A673 (cell line): ENCODE results near the gene KCND1. TPM values are rescaled to one million over a fixed set of nuclear protein-coding genes. Genes with fewer than 3 reads are reported as not detected.

Experiments used
- BruUV-seq: library from RNA; stranded (reverse); fragments of 400-500 nt; replicated peaks from 2 replicates; lab custom pipeline; 2021; lab: Mats Ljungman, UMichigan
- CTCF ChIA-PET: fragments of 300-600 bp; sonication (Branson Sonifier 250); formaldehyde crosslinking; loops from one replicate; lab custom pipeline; 2022; ENCODE audit warnings: antibody characterized with exemption; lab: Charles Lee
- POLR2A ChIA-PET: fragments of 300-600 bp; sonication (Branson Sonifier 250); formaldehyde crosslinking; loops from one replicate; lab custom pipeline; 2022; ENCODE audit warnings: antibody characterized with exemption; ENCODE audit not compliant: low non-redundant PET; lab: Charles Lee
- DNase-seq: peaks from one replicate; pipeline ENCODE4 v3.0.0-alpha.2; 2015; ENCODE audit warnings: low spot score
- H3K27ac ChIP-seq: fragments of 200-600 bp; sonication (generic); 2 replicates; pipeline ENCODE4 v1.5.1; 2016; ENCODE audit warnings: mixed run types, low read depth, mild to moderate bottlenecking, mixed read lengths, antibody characterized with exemption, low read length; ENCODE audit not compliant: poor library complexity, severe bottlenecking
- H3K27me3 ChIP-seq: fragments of 200-600 bp; sonication (generic); replicated peaks from 2 replicates; pipeline ENCODE4 v1.6.1; 2017; ENCODE audit warnings: mixed run types, low read depth, mild to moderate bottlenecking, mixed read lengths, antibody characterized with exemption, low read length; ENCODE audit not compliant: insufficient read depth, poor library complexity
- H3K36me3 ChIP-seq: fragments of 200-600 bp; sonication (generic); 2 replicates; pipeline ENCODE4 v1.6.1; 2016; ENCODE audit warnings: mixed run types, mild to moderate bottlenecking, mixed read lengths, antibody characterized with exemption, low read length; ENCODE audit not compliant: insufficient read depth, poor library complexity, severe bottlenecking
- H3K4me1 ChIP-seq: fragments of 200-600 bp; sonication (generic); 2 replicates; pipeline ENCODE4 v1.6.1; 2017; ENCODE audit warnings: mixed run types, mild to moderate bottlenecking, mixed read lengths, antibody characterized with exemption, low read length; ENCODE audit not compliant: insufficient read depth, poor library complexity, severe bottlenecking
- H3K4me3 ChIP-seq: fragments of 200-600 bp; sonication (generic); 2 replicates; pipeline ENCODE4 v1.5.1; 2016; ENCODE audit warnings: low read depth, mixed run types, mild to moderate bottlenecking, mixed read lengths, low read length; ENCODE audit not compliant: poor library complexity, severe bottlenecking
- H3K9me3 ChIP-seq: fragments of 200-600 bp; sonication (generic); 2 replicates; pipeline ENCODE4 v1.6.1; 2016; ENCODE audit warnings: mixed run types, low read depth, mild to moderate bottlenecking, mixed read lengths, antibody characterized with exemption, low read length; ENCODE audit not compliant: poor library complexity, severe bottlenecking
- CTCF ChIP-seq: fragments of 300-800, 200-600 bp; sonication (generic); conservative IDR thresholded peaks from 2 replicates; pipeline ENCODE4 v1.5.1; 2017; ENCODE audit warnings: low read depth, mild to moderate bottlenecking, antibody characterized with exemption, low read length, moderate library complexity, mixed read lengths
- EZH2 ChIP-seq: fragments of 200-600 bp; sonication (generic); IDR thresholded peaks from 2 replicates; pipeline ENCODE4 v1.6.1; 2017; ENCODE audit warnings: borderline replicate concordance, low read depth, mild to moderate bottlenecking, mixed read lengths, antibody characterized with exemption, low read length; ENCODE audit not compliant: poor library complexity, severe bottlenecking
- intact Hi-C: fragments of 100-400 bp; cut with micrococcal nuclease; formaldehyde crosslinking; loops from one replicate; pipeline ENCODE4 v1.10.0; 2022; ENCODE audit not compliant: unreplicated experiment
- total RNA-seq: library from RNA; stranded (reverse); gene quantifications from 2 replicates; pipeline ENCODE4 v1.2.3, GENCODE V29; 2021

Gene KCND1
- total RNA-seq, 1 experiment from 2014 or later = 4.3 TPM

- BruUV-seq = no TSS peak
- ChIA-PET CTCF (no interaction called here), POLR2A (no interaction called here)
- no peaks in the 10 kb centered on the region for H3K4me1 ChIP-seq
- no peaks in the 10 kb centered on the region for H3K36me3 ChIP-seq
- H3K9me3 ChIP-seq = no peaks in the 10 kb centered on the region
- no peaks in the 10 kb centered on the region for H3K27me3 ChIP-seq
- TF ChIP-seq CTCF (no peak), EZH2 (no peak)
- intact Hi-C loops = no loop called here
- no peak for DNase-seq
- H3K4me3 ChIP-seq = no peak overlapping the region
- H3K27ac ChIP-seq = no peak overlapping the region
Measured at GRCh38 chrX:48965959-48966358, 5.7 kb downstream of the KCND1 start.

GRCh38 chrX:48961585-48962091, 10.0 kb downstream of the KCND1 start:
- TF ChIP-seq CTCF (no peak), EZH2 (no peak)
- H3K4me1 ChIP-seq = no peaks in the 10 kb centered on the region
- no peak for DNase-seq
- POLR2A ChIA-PET = no interaction called here
- H3K36me3 ChIP-seq = no peaks in the 10 kb centered on the region
- H3K9me3 ChIP-seq = no peaks in the 10 kb centered on the region
- intact Hi-C loops = no loop called here
- H3K4me3 ChIP-seq = no peak overlapping the region
- no TSS peak for BruUV-seq
- CTCF ChIA-PET = no interaction called here
- no peak overlapping the region for H3K27ac ChIP-seq
- H3K27me3 ChIP-seq = no peaks in the 10 kb centered on the region

GRCh38 chrX:48960291-48960690, 11.4 kb downstream of the KCND1 start:
- Histone ChIP-seq H3K4me1 (no peaks in the 10 kb centered on the region), H3K36me3 (peaks cover 6% of the 10 kb centered on the region), H3K27ac (no peak overlapping the region), H3K4me3 (no peak overlapping the region), H3K27me3 (no peaks in the 10 kb centered on the region), H3K9me3 (no peaks in the 10 kb centered on the region)
- BruUV-seq = no TSS peak
- POLR2A ChIA-PET = interaction anchor here (0.9 kb wide), 1 partner anchor 12 kb away, joined by 3 read pairs; the partner anchor contains the start of gene KCND1
- intact Hi-C loops = no loop called here
- no peak for DNase-seq
- no peak for TF ChIP-seq CTCF
- TF ChIP-seq EZH2 = no peak
- CTCF ChIA-PET = no interaction called here
